ENCODE measurements around the gene SEC22A. TPM values are rescaled to one million over a fixed set of nuclear protein-coding genes. Genes with fewer than 3 reads are reported as not detected.

SEC22A gene
- total and polyA plus RNA-seq, 10 of the 15 experiments (the other 5 are each of a cell fraction or from before 2014, with no cell fraction given) = 19.3 to 70.3 (median 36.7) TPM

GRCh38 chr3:123226549-123226948 is 24.8 kb downstream of the SEC22A start:
- Histone ChIP-seq H3K9me3 (replicated peaks; ENCODE audit: control insufficient read depth, insufficient read depth, low read length) (peaks cover 17% of the 10 kb centered on the region), H3K79me2 (ENCODE audit: control insufficient read depth, insufficient read depth, low read length) (no peaks in the 10 kb centered on the region), H4K20me1 (ENCODE audit: control insufficient read depth, insufficient read depth) (no peaks in the 10 kb centered on the region), H3K9ac (ENCODE audit: control insufficient read depth, insufficient read depth, low read length) (no peak overlapping the region), H3K27me3 (replicated peaks in 1 of 2; ENCODE audit: control insufficient read depth in 2 of 2, insufficient read depth in 2 of 2, low read length in 1 of 2) (no peaks in the 10 kb centered on the region), H3K36me3 (ENCODE audit: control insufficient read depth in 2 of 2, insufficient read depth in 2 of 2, low read length in 1 of 2) (peaks cover 0 to 14% of the 10 kb centered on the region in 2 experiments; a peak in 3 of 4 replicates), H3K4me2 (ENCODE audit: control insufficient read depth, insufficient read depth) (no peak overlapping the region), H3K4me1 (ENCODE audit: control insufficient read depth, insufficient read depth, low read length) (no peaks in the 10 kb centered on the region), H3K27ac (ENCODE audit: control insufficient read depth, insufficient read depth) (no peak overlapping the region), H2AFZ (ENCODE audit: control insufficient read depth, low read depth, low read length) (no peak overlapping the region), H3K4me3 (no peak overlapping the region)
- FAIRE-seq (no peak), ATAC-seq (no peak), DNase-seq (ENCODE audit: low read depth, low spot score) (no peak)
- in situ Hi-C loops (cut with MboI) (no loop called here), intact Hi-C loops (cut with micrococcal nuclease; ENCODE audit: unreplicated experiment) (no loop called here)
- TF ChIP-seq CHD1 (IDR thresholded peaks at IDR 0.05; ENCODE audit: low read depth, low read length) = no peak
- no peak for TF ChIP-seq TCF3 (IDR thresholded peaks at IDR 0.05; ENCODE audit: borderline replicate concordance, insufficient read depth, low read depth, low read length)
- no peak for TF ChIP-seq USF2 (IDR thresholded peaks at IDR 0.05; ENCODE audit: borderline replicate concordance, low read depth, low read length)
- TF ChIP-seq RCOR1 (conservative IDR thresholded peaks at IDR 0.05; ENCODE audit: low read depth, low read length) = no peak
- TF ChIP-seq EP300 (IDR thresholded peaks at IDR 0.05; ENCODE audit: borderline replicate concordance in 1 of 2, control insufficient read depth in 1 of 2, low read depth in 2 of 2, low read length in 2 of 2) = no peak
- no peak for TF ChIP-seq NFXL1 (IDR thresholded peaks at IDR 0.05; ENCODE audit: borderline replicate concordance)
- TF ChIP-seq PAX5 (IDR thresholded peaks at IDR 0.05; ENCODE audit: borderline replicate concordance, low read depth, low read length) = no peak
- TF ChIP-seq MEF2A (IDR thresholded peaks at IDR 0.05; ENCODE audit: insufficient read depth, low read depth, low read length) = no peak
- no peak for TF ChIP-seq RFX5 (IDR thresholded peaks at IDR 0.05; ENCODE audit: low read depth, low read length)
- RAD21 ChIA-PET (ENCODE audit: unreplicated experiment) = no interaction called here
- no TSS peak for BruUV-seq (replicated peaks)
- CTCF ChIA-PET = no interaction called here
- SMC1A ChIA-PET (ENCODE audit: uncharacterized antibody, unreplicated experiment) = no interaction called here
- POLR2A ChIA-PET = interaction anchor here (1.0 kb wide), 1 partner anchor 84 kb away, joined by 3 read pairs; no protein-coding TSS in a partner anchor

All from GM12878 (cell line).